DND-41 (cell line): ENCODE data around the gene TMEM164.

Source experiments
- ATAC-seq: fragments of 200-7000 bp; cut with Tn5 transposase; 3 replicates; pipeline ENCODE4 v1.9.1; 2021; ENCODE audit warnings: low read depth; ENCODE audit not compliant: insufficient read depth
- DNase-seq: peaks from one replicate; pipeline ENCODE4 v3.0.0-alpha.2; 2020
- H2AFZ ChIP-seq: 2 replicates; pipeline ENCODE4 v1.6.0; 2012; ENCODE audit warnings: low read depth, low read length
- H3K27ac ChIP-seq: 2 replicates; pipeline ENCODE4 v1.5.1; 2012; ENCODE audit warnings: low read length, inconsistent platforms
- H3K27me3 ChIP-seq: fragments of 200-600 bp; sonication (generic); 2 replicates; pipeline ENCODE4 v1.6.0; 2012; ENCODE audit warnings: low read length, mild to moderate bottlenecking, inconsistent platforms; ENCODE audit not compliant: insufficient read depth, poor library complexity
- H3K36me3 ChIP-seq: 2 replicates; pipeline ENCODE4 v1.5.1; 2012; ENCODE audit warnings: low read length, inconsistent platforms; ENCODE audit not compliant: insufficient read depth
- H3K4me1 ChIP-seq: 2 replicates; pipeline ENCODE4 v1.5.1; 2012; ENCODE audit warnings: mild to moderate bottlenecking, low read length; ENCODE audit not compliant: insufficient read depth
- H3K4me2 ChIP-seq: 2 replicates; pipeline ENCODE4 v1.6.0; 2012; ENCODE audit warnings: mild to moderate bottlenecking, moderate library complexity, low read length, inconsistent platforms; ENCODE audit not compliant: insufficient read depth
- H3K4me3 ChIP-seq, 2 experiments: fragments of 200-600 bp in 1 of 2; shearing (Covaris generic) in 1 of 2; 2 replicates each; pipeline ENCODE4 v1.5.1; 2012 to 2016; ENCODE audit warnings: inconsistent platforms in 2 of 2, low read length in 2 of 2, mild to moderate bottlenecking in 2 of 2, low read depth in 1 of 2, moderate library complexity in 1 of 2
- H3K79me2 ChIP-seq: 2 replicates; pipeline ENCODE4 v1.6.0; 2012; ENCODE audit warnings: low read length, inconsistent platforms; ENCODE audit not compliant: insufficient read depth
- H3K9ac ChIP-seq: 2 replicates; pipeline ENCODE4 v1.6.0; 2012; ENCODE audit warnings: low read depth, mild to moderate bottlenecking, inconsistent platforms, low read length, moderate library complexity
- H3K9me3 ChIP-seq: 2 replicates; pipeline ENCODE4 v1.5.1; 2012; ENCODE audit warnings: low read length, moderate library complexity, mild to moderate bottlenecking, inconsistent platforms; ENCODE audit not compliant: insufficient read depth, severe bottlenecking
- H4K20me1 ChIP-seq: 2 replicates; pipeline ENCODE4 v1.6.0; 2012; ENCODE audit warnings: low read length; ENCODE audit not compliant: insufficient read depth
- CTCF ChIP-seq: IDR thresholded peaks from 2 replicates; pipeline ENCODE4 v1.5.1; 2012; ENCODE audit warnings: borderline replicate concordance, low read length, moderate library complexity, mild to moderate bottlenecking; ENCODE audit not compliant: poor library complexity, severe bottlenecking; ENCODE audit errors: extremely low read depth
- EZH2 ChIP-seq: IDR thresholded peaks from 3 replicates; pipeline ENCODE4 v1.6.1; 2012; ENCODE audit warnings: borderline replicate concordance, low read depth, mild to moderate bottlenecking, moderate library complexity, low read length, inconsistent platforms; ENCODE audit not compliant: severe bottlenecking

The TMEM164 gene

GRCh38 chrX:110226931-110227330, 224.0 kb downstream of the TMEM164 start:
- TF ChIP-seq CTCF (no peak), EZH2 (no peak)
- Histone ChIP-seq H3K4me1 (no peaks in the 10 kb centered on the region), H3K4me2 (no peak overlapping the region), H3K27ac (no peak overlapping the region), H3K9ac (no peak overlapping the region), H4K20me1 (no peaks in the 10 kb centered on the region), H3K27me3 (no peaks in the 10 kb centered on the region), H3K9me3 (no peaks in the 10 kb centered on the region), H2AFZ (no peak overlapping the region), H3K4me3 (no peak overlapping the region), H3K36me3 (no peaks in the 10 kb centered on the region), H3K79me2 (no peaks in the 10 kb centered on the region)
- ATAC-seq (no peak), DNase-seq (no peak)
